Esophagus muscularis mucosa (tissue), 4 donors: ENCODE results near the gene TMEM97. TPM values are rescaled to one million over a fixed set of nuclear protein-coding genes. Genes with fewer than 3 reads are reported as not detected.

Experiments
- DNase-seq: peaks from one replicate; pipeline ENCODE4 v3.0.0-alpha.2; 2017; ENCODE audit errors: extremely low spot score
- H3K27ac ChIP-seq, 4 donors: fragments of 200-600 bp; sonication (generic); replicated peaks in 1 of 4; 1 replicate in 3 of 4; 2 replicates in 1 of 4; pipeline ENCODE4 v1.5.1; 2016 to 2019; ENCODE audit warnings: mild to moderate bottlenecking in 1 of 4
- H3K27me3 ChIP-seq, 4 donors: fragments of 200-600 bp; sonication (generic); one replicate each; pipeline versions ENCODE4 v1.5.1 to v1.6.0; 2016 to 2019
- H3K36me3 ChIP-seq, 4 donors: fragments of 200-600 bp; sonication (generic); one replicate each; pipeline ENCODE4 v1.5.1; 2016 to 2019
- H3K4me1 ChIP-seq, 4 donors: fragments of 200-600 bp; sonication (generic); one replicate each; pipeline ENCODE4 v1.5.1; 2016 to 2019
- H3K4me3 ChIP-seq, 4 donors: fragments of 200-600 bp; sonication (generic); 1 replicate in 2 of 4; 2 replicates in 2 of 4; pipeline ENCODE4 v1.5.1; 2016 to 2019; ENCODE audit warnings: mild to moderate bottlenecking in 4 of 4, moderate library complexity in 1 of 4
- H3K9me3 ChIP-seq, 4 donors: fragments of 200-600 bp; sonication (generic); 1 replicate in 3 of 4; 2 replicates in 1 of 4; pipeline ENCODE4 v1.5.1; 2016 to 2019
- CTCF ChIP-seq, 3 experiments: fragments of 200-600 bp in 2 of 3; fragments of 450-650 bp in 1 of 3; sonication (generic) in 2 of 3; IDR thresholded peaks; one replicate each; pipeline ENCODE4 v1.5.1; 2017 to 2019; ENCODE audit warnings: antibody characterized with exemption in 3 of 3, mild to moderate bottlenecking in 2 of 3, moderate library complexity in 1 of 3
- EP300 ChIP-seq: sonication (generic); formaldehyde crosslinking; IDR thresholded peaks from one replicate; pipeline ENCODE4 v1.6.1; 2017; ENCODE audit warnings: antibody characterized with exemption
- POLR2A ChIP-seq: fragments of 450-650 bp; IDR thresholded peaks from one replicate; pipeline ENCODE4 v1.6.1; 2017; ENCODE audit warnings: antibody characterized with exemption, moderate library complexity, mild to moderate bottlenecking, low read depth
- POLR2AphosphoS5 ChIP-seq, 2 donors: sonication (generic); formaldehyde crosslinking; IDR thresholded peaks; one replicate each; pipeline ENCODE4 v1.6.1; 2017; ENCODE audit warnings: antibody characterized with exemption in 2 of 2
- WGBS: methylation state at CpG from one replicate; pipeline ENCODE4 v1.1.5; 2018; 5-methylcytosine and 5-hydroxymethylcytosine counted together
- intact Hi-C: fragments of 100-400 bp; cut with DNase I; formaldehyde crosslinking; loops from one replicate; pipeline ENCODE4 v1.15.1; 2023
- total RNA-seq, 4 donors: library from RNA; depleted of rRNA; stranded (reverse); fragments of >200 nt; gene quantifications; one replicate each; pipeline versions ENCODE4 v1.1.0 to v1.2.1, GENCODE V29; 2016

Gene TMEM97
- total RNA-seq, 4 donors from 2014 or later = 5.8 to 10.8 (median 10.1) TPM

GRCh38 chr17:28357061-28357900 lies 38.3 kb downstream of the TMEM97 start, which contains the start of gene POLDIP2:
Gene POLDIP2 (minus strand): TSS chr17:28357527. CDS start chr17:28357448, 79 bp downstream.
- peak; percentile 99 for DNase-seq
- 0% methylated on average over 9 of the region's 80 CpGs for WGBS
- Histone ChIP-seq H3K27me3 (no peaks in the 10 kb centered on the region), H3K4me3 (peak within 1 kb of the TSS; percentile 92 to 99 (median 94)), H3K36me3 (peaks cover 51 to 70% (median 61%) of the 10 kb centered on the region in 4 donors), H3K4me1 (peaks cover 21 to 37% (median 29%) of the 10 kb centered on the region in 4 donors), H3K27ac (peak within 1 kb of the TSS; percentile 86 to 95 (median 95)), H3K9me3 (no peaks in the 10 kb centered on the region)
- intact Hi-C loops = no loop called here
- TF ChIP-seq POLR2AphosphoS5 (IDR thresholded peaks at IDR 0.05) (peak; percentile 93 to 99), POLR2A (peak; percentile 93), EP300 (no peak), CTCF (IDR thresholded peaks at IDR 0.05) (peak in 1 of 3 experiments; percentile 38)

- H3K27ac ChIP-seq = peak overlapping the region; percentile 86 to 95 (median 95)
- intact Hi-C loops = no loop called here
- H3K9me3 ChIP-seq = no peaks in the 10 kb centered on the region
- H3K4me1 ChIP-seq = peaks cover 21 to 37% (median 29%) of the 10 kb centered on the region in 4 donors
- no peaks in the 10 kb centered on the region for H3K27me3 ChIP-seq
- 4% methylated on average over 4 of the region's 4 CpGs for WGBS
- H3K36me3 ChIP-seq = peaks cover 48 to 70% (median 61%) of the 10 kb centered on the region in 4 donors
- peak overlapping the region; percentile 92 to 99 (median 94) for H3K4me3 ChIP-seq
- no peak for DNase-seq
- TF ChIP-seq EP300 (no peak), POLR2AphosphoS5 (IDR thresholded peaks at IDR 0.05) (no peak), POLR2A (no peak), CTCF (IDR thresholded peaks at IDR 0.05) (no peak)
These were observed 38.8 kb downstream of the TMEM97 start for GRCh38 chr17:28357901-28358197.

- Histone ChIP-seq H3K4me1 (peaks cover 5 to 8% (median 6%) of the 10 kb centered on the region in 4 donors), H3K36me3 (peaks cover 44 to 75% (median 73%) of the 10 kb centered on the region in 4 donors), H3K27me3 (no peaks in the 10 kb centered on the region), H3K27ac (no peak overlapping the region), H3K4me3 (no peak overlapping the region), H3K9me3 (no peaks in the 10 kb centered on the region)
- TF ChIP-seq POLR2AphosphoS5 (IDR thresholded peaks at IDR 0.05) = no peak
- TF ChIP-seq POLR2A = no peak
- no peak for TF ChIP-seq EP300
- no peak for TF ChIP-seq CTCF (IDR thresholded peaks at IDR 0.05)
- 94% methylated on average over 5 of the region's 5 CpGs for WGBS
- no peak for DNase-seq
- intact Hi-C loops = no loop called here
These were observed 44.2 kb downstream of the TMEM97 start for GRCh38 chr17:28363186-28363585.

- TF ChIP-seq POLR2AphosphoS5 (IDR thresholded peaks at IDR 0.05) (no peak), CTCF (IDR thresholded peaks at IDR 0.05) (no peak), POLR2A (no peak), EP300 (no peak)
- DNase-seq = no peak
- Histone ChIP-seq H3K27me3 (no peaks in the 10 kb centered on the region), H3K4me3 (no peak overlapping the region), H3K4me1 (no peaks in the 10 kb centered on the region), H3K27ac (no peak overlapping the region), H3K36me3 (peaks cover 44 to 74% (median 71%) of the 10 kb centered on the region in 4 donors), H3K9me3 (no peaks in the 10 kb centered on the region)
- WGBS = 65% methylated on average over 3 of the region's 8 CpGs
- intact Hi-C loops = no loop called here
These were observed 45.0 kb downstream of the TMEM97 start for GRCh38 chr17:28363776-28364650.
